HG03045 (cell line): ENCODE measurements around the gene NTMT1.
"Not testable (repeated sequence)": the region's sequence is repeated elsewhere in the genome, so short reads cannot be mapped to it uniquely, and the experiment has no call there.

Experiments used
- ATAC-seq: cut with Tn5 transposase; IDR thresholded peaks from one replicate; pipeline ENCODE4 v1.9.1; 2021; ENCODE audit warnings: mild to moderate bottlenecking, moderate library complexity; ENCODE audit not compliant: unreplicated experiment

Gene NTMT1

GRCh38 chr9:129649726-129650679 lies 24.0 kb downstream of the NTMT1 start:
- ATAC-seq = no peak

DNA sequence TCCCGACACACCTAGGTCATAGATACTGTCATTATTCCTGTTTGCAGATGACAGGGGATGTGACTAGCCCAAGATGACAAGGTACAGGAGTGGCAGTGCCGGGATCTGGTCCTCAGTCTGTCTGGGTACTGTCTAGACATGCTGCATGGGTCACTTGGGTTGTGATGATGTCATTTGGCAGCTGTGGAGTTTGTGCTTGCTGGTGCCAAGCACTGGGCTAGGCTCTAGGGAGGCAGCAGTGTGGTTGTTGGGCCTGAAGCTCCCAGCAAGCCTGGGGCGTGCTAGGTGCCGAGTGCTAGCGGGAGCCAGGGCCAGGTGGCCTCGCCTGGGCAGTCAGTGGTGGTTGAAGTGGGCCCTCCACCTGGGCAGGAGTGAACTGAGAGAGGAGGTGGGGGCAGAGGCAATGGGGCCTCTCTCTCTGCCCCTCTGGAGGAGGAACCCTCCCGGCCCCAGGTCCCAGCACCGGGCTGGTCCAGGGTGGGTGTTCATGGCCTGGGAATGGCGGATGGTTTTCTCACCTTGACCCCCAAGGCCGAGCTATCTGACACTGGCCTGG lies 24.8 kb downstream of the NTMT1 start:
- no peak for ATAC-seq

DNA sequence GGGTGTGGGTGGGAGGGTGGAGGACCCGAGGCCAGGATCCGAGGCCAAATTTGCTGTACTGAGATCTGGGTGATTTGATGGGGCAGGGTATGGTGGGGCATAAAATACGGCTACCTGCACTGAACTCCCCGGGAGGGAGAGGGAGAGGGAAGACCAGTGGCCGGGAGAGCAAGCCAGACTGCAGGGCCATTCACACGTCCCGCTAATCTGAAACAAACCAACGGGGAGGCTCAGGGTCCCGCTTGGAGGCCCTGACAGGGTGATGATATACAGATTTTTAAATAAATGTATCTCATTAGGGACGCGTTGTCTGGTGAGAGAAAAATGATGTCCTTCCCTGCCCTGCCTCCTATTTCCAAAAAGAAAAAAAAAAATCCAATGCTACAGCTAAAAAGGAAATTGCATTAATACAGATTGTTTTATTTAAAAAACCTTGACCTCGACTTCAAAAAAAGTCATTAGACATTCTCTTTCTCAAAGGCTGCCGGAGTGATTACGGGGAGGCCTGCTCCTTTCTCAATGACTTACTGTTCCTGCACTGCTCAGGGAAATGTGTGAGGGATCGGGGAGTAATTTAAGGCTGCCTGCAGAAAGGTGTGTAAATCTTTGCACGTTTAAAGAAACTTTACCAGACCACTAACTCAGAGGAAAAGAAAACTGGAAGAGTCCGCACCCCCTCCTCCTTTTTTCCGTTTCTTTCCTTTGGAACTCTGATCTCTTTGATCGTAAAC lies 28.0 kb downstream of the NTMT1 start:
- no peak for ATAC-seq

DNA sequence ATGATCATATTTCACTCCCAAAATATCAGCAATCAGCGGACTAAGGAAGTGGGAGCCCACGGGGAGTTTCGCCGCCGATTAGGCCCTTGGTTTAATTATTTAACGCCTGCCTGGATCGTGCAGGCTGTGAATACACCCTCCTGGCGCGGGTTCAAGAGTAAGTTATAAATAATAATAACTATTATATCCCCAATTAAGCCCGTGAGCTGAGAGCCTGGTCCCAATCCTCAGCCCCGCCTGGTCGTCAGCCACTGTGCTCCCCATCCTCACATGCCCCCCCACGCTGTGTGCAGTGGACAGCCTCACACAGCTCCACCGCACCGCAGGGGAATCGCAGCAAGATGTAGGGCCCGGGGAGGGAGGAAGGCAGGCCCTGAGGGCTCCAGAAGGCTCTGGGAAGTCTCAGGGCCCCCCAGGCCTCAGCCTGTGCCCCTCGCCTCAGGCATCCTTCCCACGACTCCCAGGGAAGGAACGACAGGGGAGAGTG lies 28.6 kb downstream of the NTMT1 start:
- ATAC-seq = no peak

DNA sequence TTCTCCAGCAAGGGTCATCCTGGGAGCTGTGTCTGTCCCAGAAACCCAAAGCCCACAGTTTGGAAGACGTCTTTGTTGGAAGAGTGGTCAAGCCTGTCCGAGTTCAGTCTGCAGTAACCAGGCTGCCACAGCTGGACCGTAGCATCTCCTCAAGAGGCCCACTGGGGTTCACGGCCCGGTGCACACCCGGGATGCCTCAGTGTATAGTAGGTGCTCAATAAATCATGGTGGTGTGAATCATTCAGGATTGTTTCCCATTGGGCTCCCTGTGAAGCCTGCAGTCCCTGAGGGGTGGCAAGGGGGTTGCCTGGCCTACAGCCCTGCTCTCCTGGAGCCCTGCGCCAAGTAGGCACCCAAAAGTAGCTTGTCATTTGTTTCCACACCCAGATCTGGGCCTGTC lies 29.2 kb downstream of the NTMT1 start:
- no peak for ATAC-seq

- no peak for ATAC-seq
Measured at GRCh38 chr9:129655696-129656095, 29.7 kb downstream of the NTMT1 start.

GRCh38 chr9:129656795-129657390 lies 30.9 kb downstream of the NTMT1 start:
- no peak for ATAC-seq

DNA sequence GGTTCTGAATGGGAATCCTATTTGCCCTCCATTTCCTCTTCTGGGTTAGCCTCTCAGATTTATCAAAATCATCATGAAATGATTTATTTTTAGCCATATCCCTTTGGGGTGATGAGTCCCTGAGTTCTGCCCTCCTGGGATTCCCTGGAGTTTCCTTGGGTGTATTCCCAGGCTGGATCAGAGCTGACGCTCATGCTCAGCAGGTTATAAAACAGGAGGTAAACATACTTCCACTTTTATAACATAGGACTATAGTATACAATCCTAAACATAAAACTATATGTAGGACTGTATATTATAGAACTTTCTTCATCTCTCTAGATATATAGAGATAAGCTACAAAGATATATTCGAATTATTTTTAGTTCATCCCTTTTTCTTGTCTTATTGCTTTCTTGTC lies 35.1 kb downstream of the NTMT1 start:
- ATAC-seq = no peak

GRCh38 chr9:129662239-129662638 lies 36.3 kb downstream of the NTMT1 start:
- not testable (repeated sequence) for ATAC-seq

DNA sequence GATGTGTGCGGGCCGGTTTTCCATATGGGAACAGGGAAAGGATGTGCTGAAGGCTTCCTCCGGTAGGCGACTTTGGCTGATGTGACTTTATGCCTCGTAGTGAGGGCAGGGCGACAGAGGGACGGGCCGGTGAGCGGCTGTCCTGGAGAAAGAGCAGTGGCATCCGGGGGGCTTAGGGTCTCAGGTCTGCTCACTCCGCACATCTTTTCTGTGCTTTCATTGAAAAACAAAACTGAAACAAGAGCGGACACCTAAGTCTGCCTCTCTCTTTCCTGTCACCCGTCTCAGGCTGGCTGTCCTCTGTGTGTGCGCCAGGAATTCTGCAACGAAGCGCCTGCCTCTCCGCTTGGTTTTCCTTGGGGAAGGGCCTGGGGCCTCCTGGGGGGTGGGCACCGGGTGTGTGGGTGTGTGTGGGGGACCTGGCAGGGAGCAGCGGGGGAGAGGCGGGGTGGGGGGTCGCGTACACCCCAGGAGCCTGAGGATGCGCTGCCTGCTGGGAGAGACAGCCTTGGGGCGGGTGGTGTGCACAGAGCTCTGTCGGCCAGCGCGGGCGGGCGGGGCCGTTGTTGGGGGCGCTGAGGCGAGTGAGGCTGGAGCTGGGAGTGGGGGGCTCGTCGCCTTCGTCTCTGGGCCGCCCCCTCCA lies 38.9 kb downstream of the NTMT1 start:
- ATAC-seq = no peak

DNA sequence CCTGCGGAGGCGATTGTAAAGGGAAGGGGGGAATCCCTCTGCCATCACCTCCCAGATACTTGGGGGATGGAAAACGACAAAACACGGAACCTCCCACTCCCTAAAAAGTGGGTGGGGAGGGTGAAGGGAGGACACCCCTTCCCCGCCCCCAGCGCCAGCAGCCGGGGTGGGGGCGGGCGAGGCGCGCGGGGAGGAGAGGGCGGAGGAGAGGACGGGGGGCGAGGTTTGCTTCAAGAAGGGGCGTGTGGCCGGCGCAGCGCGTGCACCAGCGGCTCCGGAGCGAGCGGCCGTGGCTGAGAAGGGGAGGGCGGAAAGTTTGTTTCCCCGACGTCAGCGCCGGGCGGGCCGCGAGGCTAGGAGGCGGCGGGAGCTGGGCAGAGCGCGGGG lies 39.4 kb downstream of the NTMT1 start, which contains the start of gene PRRX2:
TSS of gene PRRX2 (plus strand) at position 259 of the 387 bp plus-strand sequence. CDS start 221 bp downstream, outside the sequence.
- ATAC-seq = no peak

DNA sequence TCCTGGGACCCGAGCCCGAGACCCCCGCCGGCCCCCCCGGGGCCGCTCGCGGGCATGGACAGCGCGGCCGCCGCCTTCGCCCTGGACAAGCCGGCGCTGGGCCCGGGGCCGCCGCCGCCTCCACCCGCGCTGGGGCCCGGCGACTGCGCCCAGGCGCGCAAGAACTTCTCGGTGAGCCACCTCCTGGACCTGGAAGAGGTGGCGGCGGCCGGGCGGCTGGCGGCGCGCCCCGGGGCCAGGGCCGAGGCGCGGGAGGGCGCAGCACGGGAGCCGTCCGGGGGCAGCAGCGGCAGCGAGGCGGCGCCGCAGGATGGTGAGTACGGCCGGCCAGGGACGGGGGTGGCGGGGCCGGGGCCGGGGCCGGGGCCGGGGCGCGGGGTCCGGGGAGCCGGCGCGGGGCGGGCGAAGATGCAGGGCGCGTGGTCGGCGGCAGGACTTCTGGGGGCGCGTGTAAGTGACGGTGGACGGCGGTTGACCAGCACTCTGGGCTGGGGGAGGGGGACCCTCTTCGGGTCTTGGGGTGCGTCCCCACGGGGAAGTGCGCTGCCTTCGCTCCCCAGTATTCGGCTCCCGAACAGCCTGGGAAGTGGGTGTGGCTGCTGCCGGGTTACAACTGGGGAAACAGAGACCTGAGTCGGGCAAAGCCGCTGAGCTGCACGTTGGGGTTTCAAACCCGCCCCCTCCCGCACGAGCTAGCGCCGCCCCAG lies 40.0 kb downstream of the NTMT1 start:
- ATAC-seq = no peak

DNA sequence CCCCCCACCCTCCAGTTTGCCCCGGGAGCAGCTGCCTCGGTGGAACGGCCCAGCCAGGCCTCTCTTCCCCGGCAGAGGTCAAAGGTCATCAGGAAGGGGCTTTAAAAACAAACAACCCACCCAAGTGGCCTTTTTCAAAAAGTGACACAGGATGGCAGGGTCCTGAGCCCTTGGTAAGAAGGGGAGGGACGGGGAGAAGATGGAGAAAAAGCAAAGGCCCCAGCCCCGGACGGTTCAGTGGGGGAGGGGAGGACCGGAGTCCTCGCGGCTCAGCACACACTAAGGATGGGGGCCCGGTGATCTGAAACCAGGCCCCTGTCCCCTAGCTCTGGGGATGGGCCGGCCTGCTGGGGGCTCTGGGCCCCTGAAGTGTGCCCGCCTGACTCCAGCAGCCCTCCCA lies 40.6 kb downstream of the NTMT1 start:
- ATAC-seq = no peak

GRCh38 chr9:129667378-129667777 lies 41.4 kb downstream of the NTMT1 start:
- ATAC-seq = no peak

DNA sequence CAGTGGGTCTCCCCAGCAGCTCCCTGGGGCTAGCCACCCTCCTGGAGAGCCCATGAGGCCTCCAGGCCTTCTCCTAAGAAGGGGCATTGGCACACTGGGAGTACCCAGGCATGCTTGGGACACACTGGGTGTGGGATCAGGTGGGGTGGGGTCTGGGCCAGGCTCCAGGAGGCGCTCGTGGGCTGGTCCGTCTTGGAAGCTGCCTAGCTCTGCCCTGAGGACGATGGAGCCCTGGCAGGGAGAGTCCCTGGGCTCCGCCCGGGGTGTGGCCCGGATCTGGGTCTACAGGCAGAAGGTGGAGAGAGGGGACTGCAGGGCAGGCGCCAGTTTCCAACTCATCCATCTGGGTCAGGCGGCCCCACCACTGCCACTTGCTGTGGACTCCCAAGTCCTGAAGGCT lies 41.9 kb downstream of the NTMT1 start:
- ATAC-seq = no peak

GRCh38 chr9:129669141-129669718 lies 43.3 kb downstream of the NTMT1 start:
- ATAC-seq = no peak

DNA sequence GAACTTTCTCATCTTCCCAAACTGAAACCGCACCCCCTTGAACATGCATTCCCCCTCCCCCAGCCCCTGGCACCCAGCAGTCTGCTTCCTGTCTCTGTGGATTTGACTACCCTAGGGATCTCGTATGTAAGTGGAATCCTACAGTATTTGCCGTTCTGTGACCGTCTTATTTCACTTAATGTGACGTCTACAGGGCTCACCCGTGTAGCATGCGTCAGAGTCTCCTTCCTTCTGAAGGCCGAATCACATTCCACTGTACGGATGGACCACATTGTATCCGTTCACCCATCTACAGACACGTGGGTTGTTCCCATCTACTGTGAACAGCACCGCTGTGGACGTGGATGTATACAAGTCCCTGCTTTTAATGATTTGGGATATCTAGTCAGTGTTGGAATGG lies 44.0 kb downstream of the NTMT1 start:
- ATAC-seq = no peak

DNA sequence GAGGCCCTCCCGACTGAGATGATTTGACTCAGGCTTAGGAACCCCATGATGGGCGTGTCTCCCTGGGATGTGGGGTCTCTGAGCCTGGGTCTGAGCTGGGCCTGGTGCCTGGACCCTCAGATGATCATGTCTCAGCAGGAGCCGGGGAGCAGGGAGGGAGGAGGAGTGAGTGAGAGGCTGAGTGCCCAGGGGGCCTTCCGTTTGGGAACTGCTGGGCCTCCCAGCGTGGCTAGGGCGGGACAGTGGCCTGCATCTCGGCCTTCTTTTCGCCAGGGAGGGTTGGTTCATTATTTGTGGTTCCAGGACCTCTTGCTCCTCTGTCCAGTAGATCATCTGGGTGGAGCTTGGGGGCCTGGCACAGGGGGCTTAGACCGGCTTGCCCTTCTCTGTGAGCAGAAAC lies 45.1 kb downstream of the NTMT1 start:
- ATAC-seq = no peak

- no peak for ATAC-seq
Measured at GRCh38 chr9:129671519-129671918, 45.6 kb downstream of the NTMT1 start.

DNA sequence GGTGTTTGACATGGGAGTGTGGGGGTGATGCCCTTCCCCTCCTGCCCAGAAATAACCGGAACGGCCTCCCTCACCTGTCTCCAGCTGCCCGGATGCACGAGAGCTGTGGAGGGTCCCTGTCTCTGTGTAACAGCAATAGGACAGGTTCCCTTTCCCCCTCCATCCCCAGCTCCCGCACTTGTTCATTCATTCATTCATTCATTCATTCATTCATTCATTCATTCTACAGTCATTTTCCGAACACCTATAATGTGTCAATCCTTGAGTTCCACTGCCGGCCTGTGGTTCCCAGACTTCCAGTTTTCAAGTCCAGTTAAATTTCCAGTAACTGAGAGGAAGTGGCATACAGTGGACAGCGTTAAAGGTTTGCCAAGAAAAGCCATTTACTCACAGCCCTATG lies 46.7 kb downstream of the NTMT1 start:
- no peak for ATAC-seq
